ENCODE measurements around the gene RXRA.

RXRA gene

DNA sequence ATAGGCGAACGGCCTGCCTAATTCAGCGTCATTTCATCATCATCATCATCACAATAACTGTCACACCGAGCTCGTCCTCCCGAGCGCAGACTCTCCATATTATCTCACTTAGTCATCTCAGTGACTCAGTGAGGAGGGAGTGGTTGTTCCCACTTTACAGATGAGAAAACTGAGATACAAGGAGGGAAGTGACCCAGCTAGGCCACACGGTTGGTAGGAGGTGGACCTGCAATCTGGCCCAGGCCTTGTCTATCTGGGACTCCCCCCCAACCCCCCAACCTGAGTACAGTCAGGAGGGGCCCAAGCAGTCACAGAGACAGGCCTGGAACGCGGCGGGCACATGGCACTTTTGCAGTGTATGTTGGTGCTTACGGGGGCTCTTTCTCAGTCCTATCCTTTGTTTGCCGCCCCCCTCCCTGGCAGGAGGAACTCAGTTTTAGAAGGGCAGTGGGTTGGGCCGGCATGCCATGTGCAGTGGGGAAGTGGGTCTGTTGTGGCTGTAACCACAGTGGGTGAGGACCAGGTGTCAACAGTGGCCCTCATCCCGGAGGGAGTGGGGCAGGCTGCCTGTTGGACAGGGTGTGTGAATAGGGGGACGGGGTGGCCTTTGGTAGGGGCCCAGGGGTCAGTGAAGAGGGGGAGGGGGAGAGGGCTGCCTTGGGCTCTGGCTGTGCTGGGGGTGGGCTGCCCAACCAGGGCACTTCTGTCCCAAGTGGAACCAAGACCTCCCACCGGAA is 1.7 kb upstream of the RXRA start:
- DNase-seq (ENCODE audit: low read depth): no peak

DNA sequence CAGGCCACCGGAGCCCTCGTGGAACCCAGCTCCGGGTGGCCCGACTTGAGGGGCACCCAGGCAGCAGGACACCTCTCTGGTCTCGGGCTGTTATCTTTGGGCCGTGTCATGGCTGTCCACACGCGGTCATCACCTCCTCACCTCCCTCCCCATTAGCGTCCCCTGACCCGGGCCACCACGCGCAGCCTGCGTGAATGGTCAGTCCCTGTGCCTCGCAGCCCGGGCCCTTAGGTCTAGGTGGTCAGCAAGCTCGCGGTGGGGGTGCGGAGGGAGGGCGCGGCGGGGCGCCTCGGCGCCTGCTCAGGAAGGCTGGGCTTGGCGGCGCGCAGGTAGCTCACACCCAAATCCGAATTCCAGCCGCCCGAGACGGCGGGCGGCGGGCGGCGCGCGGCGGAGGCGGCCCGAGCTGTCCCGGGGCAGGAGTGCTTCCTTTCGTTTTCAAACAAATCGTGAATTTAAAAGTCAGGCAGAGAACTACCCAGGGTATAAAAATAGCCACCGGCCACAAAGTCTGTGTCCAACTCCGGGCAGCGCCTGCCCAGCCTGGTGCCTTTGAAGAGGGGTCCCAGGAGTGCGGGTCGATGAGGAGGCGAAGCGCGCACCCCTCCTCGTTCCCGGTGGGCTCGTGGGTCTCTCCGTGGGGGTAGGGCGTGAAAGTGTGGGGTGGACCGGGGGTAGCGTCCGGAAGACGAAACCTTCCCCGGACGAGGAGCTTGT is 1.0 kb upstream of the RXRA start:
- DNase-seq (ENCODE audit: low read depth): no peak

DNA sequence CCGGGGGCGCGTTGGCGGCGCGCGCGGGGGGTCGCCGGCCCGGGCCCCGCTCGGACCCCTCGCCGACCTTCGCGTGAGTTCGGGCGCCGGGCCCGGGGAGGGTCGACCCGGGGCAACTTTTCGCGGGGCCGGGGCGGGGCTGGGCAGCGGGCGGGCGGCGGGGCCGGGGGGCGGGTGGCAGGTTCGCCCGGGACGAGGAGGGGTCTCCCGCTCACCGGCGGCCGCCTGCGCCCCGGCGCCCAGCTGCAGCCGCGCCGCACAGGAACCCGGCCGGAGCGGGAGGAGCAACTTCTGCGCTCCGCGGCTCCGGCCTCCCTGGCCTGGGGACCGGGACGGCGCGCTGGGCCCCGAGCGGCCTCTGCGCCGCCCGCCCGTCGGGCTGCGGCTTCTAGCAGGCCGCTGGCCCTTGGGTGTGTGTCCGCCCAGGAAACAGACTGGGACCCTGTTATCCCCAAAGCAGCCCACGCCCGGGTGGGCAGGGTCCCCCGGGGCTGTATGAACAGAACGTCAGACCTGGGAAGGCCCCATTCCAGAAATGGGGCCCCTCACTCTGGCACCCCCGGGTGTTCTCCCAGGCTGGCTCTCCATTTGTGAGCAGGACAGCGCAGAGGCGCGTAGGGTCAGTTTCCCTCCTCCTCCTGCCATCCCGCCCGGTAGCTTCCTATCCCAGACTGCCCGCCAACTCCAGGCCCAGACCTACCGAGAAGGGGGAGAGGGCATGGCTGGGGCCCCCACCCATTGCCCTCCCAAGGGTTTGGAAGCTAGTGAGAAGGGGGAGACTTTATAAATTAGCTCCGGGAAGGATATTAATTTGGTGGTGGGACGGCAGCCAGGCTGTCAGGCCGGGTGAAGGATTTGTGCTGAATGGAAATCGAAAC is 708 bp downstream of the RXRA start:
- DNase-seq (ENCODE audit: low read depth): no peak

DNA sequence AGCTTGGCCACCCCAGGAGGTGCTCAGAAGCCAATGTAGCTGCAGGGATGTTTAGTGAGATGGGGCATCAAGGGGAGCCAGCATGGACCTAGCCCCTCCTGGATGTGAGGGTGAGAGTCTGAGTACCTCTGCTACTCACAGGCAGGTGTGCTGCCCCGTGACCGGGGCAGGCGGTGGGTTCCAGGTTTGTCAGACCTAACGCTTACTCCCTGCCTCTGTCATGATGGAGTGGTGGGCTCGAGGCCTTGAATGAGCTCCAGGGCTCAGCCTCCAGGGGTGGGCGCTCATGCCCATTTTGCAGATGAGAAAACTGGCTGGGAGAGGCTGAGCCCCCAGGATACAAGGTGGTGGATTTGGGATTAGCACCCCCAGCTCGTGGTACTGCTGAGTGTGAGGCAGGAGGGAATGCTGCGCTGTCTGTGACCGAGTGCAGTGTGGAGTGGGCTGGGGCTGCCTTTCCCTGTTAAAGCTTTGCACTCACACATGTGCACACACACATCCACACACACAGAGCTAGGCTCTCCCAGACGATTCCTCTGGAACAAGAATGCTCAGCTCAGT is 1.5 kb downstream of the RXRA start:
- DNase-seq (ENCODE audit: low read depth): no peak

DNA sequence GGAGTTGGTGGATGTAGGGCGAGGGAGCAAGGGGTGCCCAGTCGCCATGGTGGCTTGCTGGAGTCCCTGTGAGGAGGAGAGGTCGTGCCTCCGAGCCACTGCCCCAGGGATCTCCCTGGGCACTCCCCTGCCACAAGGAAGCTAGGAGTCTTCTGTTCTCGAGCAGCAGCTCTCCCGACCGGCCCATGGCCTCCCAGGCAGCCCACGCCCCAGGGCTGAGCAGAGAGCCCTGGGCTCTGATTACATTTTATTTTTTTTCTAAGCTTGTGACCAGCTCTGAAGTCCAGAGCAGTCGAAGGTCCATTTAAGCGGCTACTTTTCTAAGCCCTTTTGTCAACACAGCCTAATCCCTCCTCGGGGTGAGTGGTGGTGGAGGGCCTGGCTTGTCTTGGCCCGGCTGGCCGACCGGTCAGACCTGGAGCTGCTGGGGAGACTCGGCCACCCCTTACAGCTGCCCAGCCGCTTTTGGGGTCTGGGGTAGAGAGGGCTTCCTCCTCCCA is 2.1 kb downstream of the RXRA start:
- no peak for DNase-seq (ENCODE audit: low read depth)

DNA sequence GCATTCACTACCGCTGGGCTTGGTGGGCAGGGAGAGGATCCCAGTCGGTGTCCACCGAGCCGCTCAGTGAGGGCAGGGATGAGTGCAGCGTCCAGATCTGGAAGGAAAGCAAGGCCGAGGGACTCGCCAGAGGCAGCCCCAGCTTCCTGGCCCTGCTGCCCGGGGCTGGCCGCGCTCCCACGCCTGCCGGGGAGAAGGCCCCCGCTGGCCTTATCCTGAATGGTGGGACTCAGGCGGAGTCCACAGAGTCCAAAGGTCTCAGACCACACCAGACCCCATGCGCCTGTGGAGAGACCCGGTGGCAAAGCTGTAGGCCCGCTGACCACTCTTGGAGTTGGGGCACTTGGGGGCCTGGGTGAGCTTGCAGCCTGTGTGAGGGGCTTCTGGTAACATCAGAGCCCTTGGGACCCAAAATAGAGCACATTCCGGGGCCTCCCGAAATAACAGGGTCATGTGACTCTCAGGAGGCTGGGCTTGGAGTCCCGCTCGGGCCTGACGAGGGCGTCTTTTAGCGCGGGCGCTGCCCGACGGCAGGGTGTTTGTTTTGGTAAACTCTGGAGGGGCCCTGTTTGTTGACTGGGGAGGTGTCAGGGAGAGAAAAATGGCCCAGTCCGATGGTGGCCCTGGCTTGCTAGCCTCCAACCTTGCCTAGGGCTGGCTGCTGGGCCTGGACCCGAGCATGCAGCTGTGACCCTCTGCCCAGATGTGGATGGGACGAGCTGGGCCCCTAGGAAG is 2.8 kb downstream of the RXRA start:
- DNase-seq (ENCODE audit: low read depth): no peak

DNA sequence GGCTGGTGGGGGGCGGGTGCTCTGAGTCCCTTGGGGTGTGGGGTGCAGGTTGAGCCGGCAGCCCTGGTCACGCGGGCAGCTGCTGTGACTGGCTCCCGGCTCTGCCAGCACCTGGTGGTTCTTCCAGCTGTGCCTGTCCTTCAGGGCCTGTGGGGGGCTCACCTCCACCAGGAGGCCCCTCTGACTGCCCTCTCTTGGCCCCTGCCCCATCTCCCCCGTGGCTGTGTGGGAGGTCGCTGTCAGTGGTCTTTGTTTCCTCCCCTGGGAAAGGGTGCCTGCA is 3.3 kb downstream of the RXRA start:
- no peak for DNase-seq (ENCODE audit: low read depth)

DNA sequence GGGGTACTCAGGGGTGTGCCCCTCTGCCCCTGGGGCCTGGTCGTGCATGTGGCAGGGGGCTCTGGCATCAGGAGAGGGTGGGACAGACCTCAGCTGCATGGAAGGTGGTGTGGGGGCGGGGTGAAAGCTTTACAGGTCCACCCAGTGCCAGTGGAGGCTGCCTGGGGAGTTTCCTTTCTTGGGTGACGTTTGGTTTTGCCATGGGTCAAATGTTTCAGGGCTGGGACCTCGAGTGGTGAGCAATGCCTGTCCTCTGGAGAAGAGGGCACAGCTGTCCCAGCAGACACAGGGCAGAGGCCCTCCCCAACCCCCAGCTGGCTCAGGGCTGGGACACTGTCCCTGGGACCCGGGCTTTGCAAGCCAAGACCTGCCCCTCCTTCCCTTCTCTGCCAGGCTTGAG is 3.6 kb downstream of the RXRA start:
- DNase-seq (ENCODE audit: low read depth): no peak

DNA sequence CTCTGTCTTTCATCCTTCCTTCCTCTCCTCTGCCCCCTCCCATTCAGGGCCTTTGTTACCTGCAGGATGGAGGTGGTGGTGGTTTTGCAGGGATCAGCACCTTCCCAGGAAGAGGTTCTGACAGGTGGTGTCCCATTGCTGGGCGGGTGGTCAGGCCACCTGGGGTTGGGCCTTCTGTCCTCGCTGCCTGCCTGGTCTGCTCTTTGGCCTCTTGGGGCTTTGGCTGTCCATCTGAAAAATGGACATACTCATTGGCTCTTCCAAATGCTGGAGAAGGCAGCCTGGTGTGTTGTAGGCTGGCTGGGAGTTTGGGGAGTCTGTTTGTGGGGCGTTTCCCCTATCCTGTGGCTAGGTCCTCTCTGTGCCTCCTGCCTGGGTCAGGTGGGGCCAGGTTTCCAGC is 4.3 kb downstream of the RXRA start:
- no peak for DNase-seq (ENCODE audit: low read depth)

DNA sequence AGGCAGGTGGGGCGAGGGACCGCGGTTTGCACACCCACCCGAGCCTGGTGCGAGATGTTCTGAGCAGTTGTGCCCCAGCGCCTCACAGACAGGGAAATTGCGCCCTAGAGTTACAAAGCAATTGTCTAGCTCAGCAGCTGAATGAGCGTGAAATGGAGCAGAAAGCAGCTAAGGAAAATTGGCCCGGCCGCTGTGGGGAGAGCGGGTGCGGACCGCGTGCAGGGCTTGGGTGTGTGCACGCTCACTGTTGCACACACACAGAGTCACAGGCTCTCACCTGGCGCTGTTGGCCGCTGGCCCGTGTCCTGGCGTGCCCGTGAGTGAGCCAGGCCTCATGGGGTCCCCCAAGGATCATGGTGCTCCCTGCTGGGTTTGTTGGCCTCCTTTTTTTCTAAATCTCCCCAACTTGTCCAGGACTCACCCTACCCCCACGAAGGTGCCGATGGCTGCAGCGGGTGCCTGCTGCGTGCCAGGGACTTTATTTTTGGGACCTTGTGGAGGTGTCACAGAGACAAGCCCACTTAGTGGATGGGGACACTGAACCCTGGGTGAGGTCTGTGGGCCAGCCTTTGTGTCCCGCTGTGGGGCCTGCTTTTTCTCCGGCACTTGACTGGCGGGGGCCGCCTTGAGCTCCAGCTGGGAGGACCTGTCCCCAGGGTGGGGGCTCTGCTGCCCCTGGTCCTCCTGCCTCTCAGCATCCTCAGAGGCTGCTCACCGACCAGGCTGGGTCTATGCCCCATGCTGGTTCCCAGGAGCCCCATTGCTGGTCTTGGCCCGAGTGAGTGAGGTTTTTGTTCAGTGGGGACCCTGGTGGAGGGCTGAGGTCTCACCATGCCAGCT is 5.2 kb downstream of the RXRA start:
- no peak for DNase-seq (ENCODE audit: low read depth)

DNA sequence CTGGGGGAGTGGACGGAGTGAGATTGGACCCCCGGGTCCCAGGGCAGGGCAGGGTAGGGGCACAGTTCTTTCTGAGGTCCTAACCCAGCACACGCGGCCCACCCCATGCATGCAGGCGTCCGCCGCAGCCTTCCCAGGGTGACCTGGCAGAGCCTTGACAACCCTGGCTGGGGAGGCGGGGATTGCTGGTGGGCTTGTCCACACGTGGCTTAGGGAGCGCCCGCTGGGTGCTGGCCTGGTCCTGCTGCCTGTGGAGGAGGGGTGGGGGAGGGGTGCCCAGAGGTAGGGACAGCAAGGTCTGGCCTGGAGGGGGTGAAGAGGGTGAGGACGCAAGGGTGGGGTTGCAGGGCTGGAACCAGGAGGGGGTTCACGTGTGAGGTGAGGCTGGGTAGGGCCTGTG is 6.0 kb downstream of the RXRA start:
- no peak for DNase-seq (ENCODE audit: low read depth)

DNA sequence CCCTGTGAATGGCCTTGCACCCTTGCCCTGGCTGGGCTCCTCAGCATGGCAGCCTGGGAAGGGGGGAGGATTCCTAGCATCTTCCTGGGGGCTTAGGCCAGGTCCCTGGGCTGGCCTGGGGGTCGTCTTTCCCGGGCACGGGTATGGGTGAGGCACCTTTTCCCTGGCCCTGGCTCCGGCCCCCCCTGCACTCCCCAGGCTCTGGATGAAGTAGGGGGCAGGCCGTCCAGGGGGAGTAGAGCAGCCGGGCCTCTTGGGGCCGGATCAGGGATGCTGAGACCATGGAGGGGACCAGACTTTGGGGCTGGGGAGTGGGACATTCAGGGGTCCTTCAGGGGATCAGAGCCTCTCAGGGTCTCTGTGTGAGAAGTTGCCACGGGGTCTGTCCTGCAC is 6.6 kb downstream of the RXRA start:
- DNase-seq (ENCODE audit: low read depth): no peak

DNA sequence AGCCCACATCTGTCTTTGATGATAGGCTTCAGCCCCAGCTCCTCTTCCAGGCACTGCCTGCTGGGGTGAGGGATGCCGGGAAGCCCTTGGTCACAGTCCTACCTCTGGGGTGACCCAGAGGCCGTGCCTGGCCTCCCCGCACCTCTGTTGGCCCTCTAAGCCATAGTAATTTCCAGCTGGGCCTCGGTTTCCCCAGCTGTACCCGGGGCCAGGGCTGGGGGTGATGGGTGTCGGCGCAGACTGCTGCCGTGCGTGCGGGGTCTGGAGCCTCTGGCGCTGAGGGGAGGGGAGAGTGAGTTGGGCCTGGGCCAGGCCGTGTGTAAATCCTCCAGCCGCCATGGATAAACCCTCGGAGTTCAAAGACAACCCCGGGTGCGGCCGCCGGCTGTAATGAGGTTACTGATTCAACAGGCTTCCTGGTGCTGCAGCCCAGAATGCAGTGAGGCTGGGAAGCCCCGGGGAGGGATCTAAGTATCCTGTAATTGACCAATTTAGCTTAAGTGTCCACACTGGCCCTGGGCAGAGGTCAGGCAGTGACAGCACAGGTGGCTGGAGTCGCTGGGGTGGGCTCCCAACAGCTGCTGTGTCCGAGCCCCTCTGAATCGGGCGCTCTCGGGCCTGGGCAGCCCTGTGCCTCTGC is 7.1 kb downstream of the RXRA start:
- DNase-seq (ENCODE audit: low read depth): no peak

DNA sequence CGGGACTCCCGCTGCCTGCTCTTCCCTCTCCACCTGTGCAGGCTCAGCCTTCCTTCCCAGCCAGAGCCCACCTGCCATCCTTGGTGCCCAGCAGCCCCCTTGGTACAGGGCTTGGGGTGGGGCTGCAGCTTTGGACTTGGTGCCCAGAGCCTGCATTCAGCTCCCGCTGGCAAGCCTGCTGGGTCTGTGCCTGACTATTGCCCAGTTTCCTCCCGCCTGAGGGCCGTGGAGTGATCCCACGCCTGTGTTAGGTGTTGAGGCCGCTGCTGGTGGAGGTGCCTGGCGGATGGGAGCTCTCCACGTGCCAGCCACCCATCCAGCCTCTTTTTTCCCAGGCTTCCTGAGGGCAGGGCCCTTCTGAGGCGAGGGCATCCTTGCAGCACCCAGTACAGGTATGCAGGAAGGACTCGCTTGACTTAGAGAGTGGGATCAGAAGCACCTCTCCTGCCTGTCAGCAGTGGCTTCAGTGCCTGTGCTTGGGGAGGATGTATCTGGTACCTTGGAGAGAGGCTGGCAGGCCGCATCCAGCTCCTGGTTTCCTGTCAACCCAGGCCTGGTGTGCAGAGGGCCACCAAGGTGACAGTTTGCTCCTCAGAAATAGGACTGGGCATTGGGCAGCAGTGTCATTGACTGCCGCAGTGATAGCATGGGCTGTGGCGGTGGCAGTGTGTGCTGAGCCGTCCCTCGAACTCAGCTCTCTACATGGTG is 7.8 kb downstream of the RXRA start:
- no peak for DNase-seq (ENCODE audit: low read depth)

DNA sequence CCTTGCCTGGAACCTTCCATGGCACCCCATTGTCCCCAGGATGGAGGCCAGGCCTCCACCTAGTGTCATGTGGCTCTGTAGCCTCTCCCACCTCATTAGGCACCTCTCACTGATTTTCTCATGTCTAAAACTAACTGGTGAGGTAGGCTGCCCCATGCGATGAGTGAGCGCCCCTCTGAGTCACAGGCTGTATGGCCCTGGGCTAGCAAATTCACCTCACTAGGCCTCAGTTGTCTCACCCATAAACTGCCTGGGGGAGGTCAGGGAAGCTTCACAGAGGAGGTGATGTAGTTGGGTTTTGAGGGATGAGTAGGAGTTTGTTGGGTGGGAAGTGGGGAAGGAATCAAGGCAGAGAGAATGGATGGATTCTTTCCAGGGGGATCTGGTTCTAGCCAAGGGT is 8.8 kb downstream of the RXRA start:
- DNase-seq (ENCODE audit: low read depth): no peak

DNA sequence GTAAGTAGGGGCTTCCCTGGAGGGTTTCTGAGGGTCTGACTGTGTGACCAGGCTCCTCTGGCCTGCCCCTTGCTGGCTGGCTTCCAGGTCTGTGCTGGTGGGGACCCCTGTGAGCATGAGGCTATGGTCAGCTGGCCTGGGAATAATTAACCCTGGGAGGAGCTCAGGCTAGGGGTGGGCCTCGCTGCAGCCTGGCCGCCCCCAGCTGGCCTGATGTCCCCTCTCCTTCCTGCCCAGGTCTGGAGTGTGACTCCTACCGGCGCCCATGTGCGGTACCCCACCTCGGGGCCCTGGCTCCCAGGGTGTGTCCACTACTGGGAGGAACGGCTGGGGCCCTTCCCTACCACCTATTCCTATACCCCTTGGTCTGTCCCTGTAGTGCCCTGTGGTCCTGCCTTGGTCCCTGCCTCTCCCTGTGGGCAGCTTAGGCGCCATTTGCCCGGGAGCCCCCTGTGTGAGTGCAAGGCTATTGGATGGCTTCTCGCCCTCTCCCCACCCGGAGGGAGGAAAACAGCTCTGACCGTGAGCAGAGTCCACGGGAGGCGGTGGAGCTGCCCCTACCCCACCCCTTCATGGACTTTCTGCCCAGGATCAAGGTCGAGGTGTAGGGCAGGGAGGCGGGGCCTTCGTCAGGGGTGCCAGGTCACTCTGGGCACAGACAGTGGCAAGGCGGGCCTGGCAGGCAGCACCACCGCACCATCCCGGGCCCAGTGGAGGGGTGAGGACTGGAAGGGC is 9.4 kb downstream of the RXRA start:
- DNase-seq (ENCODE audit: low read depth): no peak

DNA sequence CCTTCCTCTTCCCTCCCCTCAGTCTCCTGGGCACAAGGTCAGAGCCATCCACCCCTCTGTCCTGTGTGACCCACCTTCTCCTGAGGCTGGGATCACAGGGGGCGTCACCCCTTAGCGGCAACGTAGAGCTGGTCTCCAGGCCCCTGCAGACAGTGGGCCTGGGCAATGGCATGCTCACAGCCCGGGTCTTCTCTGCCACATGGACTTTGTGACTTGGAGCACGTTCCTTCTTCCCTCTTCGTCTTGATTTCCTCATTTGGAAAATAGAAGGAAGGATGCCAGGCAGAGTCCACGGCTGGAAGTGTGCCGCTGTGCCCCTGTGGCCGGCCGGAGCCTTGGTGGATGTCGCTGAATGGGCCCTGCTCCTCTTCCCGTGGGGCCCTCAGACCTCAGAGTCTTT is 10.0 kb downstream of the RXRA start:
- no peak for DNase-seq (ENCODE audit: low read depth)

DNA sequence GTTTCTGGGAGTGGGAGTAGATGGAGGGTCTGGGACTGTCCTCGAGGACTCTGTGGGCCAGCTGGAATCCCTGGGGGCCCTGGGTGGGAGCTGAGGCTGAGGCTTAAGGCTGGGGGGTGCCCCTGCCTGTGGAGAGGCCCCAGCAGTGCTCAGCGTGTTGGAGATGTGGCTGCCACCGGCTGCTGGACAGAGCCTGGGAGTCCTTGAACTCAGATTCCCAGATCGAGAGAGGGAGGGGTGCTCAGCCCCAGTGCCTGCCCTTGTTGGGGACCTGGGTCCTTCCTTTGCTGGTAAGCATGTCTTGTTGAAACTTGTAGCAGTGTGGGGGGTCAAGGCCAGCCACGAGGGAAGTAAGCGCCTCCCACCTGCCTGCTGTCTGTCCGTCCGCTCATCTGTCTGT is 10.7 kb downstream of the RXRA start:
- no peak for DNase-seq (ENCODE audit: low read depth)

DNA sequence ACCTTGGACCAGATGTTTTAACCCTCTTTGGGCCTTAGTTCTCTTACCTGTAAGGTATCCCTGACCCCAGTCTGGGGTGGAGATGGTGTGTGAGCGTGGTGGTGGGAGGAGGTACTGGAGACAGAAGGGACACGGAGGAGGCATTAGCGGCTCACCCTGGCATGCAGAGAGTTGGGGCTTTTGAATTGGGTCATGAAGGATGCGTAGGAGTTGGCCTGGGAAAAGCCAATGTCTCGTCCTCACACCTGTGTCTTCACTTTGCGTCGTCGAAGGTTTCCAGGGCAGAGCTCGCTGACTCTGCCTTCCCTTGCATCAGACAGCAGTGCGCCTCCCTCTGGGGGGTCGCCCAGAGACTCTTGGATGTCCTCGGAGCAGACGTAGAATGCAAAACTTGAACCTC is 11.2 kb downstream of the RXRA start:
- no peak for DNase-seq (ENCODE audit: low read depth)

All from GM04503 (cell line).